Melanocyte of skin (primary cell): ENCODE measurements around the gene MAPK14. TPM values are rescaled to one million over a fixed set of nuclear protein-coding genes. Genes with fewer than 3 reads are reported as not detected.

Source experiments
- total RNA-seq, 2 donors: library from RNA; depleted of rRNA; stranded (reverse); fragments of >200 nt; gene quantifications; 2 replicates each; pipeline ENCODE4 v1.2.3, GENCODE V29; 2012

The MAPK14 gene
- total RNA-seq, result 10 to 100 TPM; 59.5 to 69.9 TPM

DNA sequence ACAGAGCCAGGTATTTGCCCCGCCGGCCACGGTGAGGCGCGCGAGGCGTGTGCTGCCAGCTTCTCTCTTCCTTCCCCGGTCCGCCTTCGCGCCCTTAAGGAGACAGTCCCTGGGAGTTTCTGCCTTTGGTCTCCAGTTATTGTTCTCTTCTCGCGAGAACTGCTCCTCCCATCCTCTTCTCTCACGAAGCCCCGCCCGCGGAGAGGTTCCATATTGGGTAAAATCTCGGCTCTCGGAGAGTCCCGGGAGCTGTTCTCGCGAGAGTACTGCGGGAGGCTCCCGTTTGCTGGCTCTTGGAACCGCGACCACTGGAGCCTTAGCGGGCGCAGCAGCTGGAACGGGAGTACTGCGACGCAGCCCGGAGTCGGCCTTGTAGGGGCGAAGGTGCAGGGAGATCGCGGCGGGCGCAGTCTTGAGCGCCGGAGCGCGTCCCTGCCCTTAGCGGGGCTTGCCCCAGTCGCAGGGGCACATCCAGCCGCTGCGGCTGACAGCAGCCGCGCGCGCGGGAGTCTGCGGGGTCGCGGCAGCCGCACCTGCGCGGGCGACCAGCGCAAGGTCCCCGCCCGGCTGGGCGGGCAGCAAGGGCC lies at the start of gene MAPK14:
TSS of gene MAPK14 (plus strand) at position 308 of the 587 bp plus-strand sequence. CDS start 350 bp downstream, outside the sequence.

DNA sequence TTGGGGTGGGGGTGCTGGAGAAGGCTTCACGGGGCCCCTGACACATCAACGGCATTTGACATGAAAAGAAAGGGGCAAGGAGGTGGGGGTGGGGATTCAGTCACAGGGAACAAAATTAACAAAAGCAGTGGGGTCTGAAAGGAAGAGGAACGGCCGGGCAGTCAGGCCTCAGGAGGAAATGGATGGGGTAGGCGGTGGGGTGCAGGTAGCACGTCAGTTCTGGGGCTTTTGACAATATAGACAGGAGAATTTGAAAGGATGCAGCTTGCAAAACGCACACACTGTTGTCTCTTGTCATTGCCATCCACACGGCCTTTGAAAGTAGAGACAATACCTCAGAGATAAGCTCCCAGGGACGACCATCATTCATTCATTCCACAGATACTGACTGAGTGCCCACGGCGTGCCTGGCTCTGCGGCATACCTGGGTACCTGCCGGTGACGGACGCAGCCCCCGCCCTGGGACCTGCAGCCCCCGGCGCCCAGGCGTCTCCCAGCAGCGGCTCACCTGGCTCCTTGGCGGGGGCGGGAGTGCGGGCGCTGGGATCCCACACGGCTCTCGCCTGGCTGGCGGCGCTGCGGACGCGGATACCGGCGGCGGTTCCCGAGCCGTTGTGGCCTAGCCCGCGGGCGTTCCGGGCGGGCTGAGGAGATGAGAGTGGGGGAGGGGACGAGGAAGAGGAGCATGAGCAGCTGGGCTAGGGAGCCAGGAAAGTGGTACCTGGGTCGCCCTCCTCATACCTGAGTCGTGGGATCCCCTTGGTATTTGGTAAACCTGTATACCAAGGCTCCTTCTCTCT lies 3.4 kb upstream of the MAPK14 start, which contains the start of gene SLC26A8:
TSS of gene SLC26A8 (minus strand) at position 646 of the 800 bp plus-strand sequence. CDS start 4,934 bp downstream, outside the sequence.

DNA sequence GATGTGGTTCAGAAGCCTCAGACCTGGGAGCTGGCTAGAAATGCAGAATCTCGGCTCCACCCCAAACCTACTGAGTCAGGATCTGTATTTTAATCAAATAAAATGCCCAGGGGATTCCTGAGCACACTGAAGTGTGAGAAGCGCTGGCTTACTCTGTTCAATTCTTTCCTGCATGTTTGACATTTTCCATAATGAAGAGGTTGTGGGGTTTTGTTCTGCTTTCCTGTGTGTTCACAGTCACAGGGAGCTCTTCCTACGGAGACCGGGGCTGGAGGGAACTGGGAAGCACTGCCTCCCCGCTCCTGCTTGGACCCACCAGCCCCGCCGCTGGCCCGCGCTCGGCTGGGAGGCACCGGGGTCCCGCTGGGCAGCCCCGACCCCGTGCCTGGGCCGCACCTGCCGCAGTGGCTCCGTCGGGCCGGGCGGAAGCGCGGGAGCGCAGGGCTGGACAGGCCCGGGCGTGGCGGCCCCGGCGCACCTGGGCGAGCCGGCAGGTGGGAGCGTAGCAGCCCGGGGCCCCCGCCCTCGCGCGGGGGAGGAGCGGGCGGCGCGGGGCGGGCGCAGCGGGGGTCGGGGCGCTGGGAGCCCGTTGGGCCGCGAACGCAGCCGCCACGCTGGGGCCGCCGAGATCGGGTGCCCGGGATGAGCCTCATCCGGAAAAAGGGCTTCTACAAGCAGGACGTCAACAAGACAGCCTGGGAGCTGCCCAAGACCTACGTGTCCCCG lies 102.5 kb downstream of the MAPK14 start, which contains the start of gene MAPK13:
TSS of gene MAPK13 (plus strand) at position 573 of the 726 bp plus-strand sequence. CDS start at position 643, 70 bp downstream.

Other genes starting within 250 kb of the MAPK14 start
- gene CLPSL1, start 246.8 kb upstream of the MAPK14 start, total RNA-seq, result not detected
- gene CLPS, start 230.5 kb upstream of the MAPK14 start, total RNA-seq, result not detected
- not detected for gene LHFPL5, start 222.5 kb upstream of the MAPK14 start, total RNA-seq
- 10 to 100 TPM; 37.5 to 68.3 TPM for gene SRPK1, start 106.7 kb upstream of the MAPK14 start, total RNA-seq
- gene SLC26A8, start 3.2 kb upstream of the MAPK14 start, total RNA-seq, result under 1 TPM in 1 of 2 donors, not detected in 1; under 0.01 TPM
- 1 to 10 TPM in 1 of 2 donors, under 1 TPM in 1; 0.34 to 3.3 TPM for gene MAPK13, start 102.7 kb downstream of the MAPK14 start, total RNA-seq
- gene BRPF3, start 168.9 kb downstream of the MAPK14 start, total RNA-seq, result 10 to 100 TPM; 12.4 to 13.3 TPM
- gene PNPLA1, start 242.3 kb downstream of the MAPK14 start, total RNA-seq, result not detected